OCI-LY3 (cell line): ENCODE data around the gene PPP1R14D.

ENCODE experiments used
- H2AFZ ChIP-seq: fragments of 200-600, 300-600 bp; shearing (Covaris generic); 2 replicates; pipeline ENCODE4 v1.6.0; 2014; ENCODE audit warnings: antibody characterized with exemption, low read depth, low read length
- H3K27ac ChIP-seq: fragments of 200-600, 300-600 bp; sonication (generic); 2 replicates; pipeline ENCODE4 v1.5.1; 2014; ENCODE audit warnings: mild to moderate bottlenecking, low read length, moderate library complexity, mixed read lengths
- H3K27me3 ChIP-seq: fragments of 200-600, 300-600 bp; sonication (generic); 2 replicates; pipeline ENCODE4 v1.6.1; 2014; ENCODE audit warnings: low read depth, low read length, mixed read lengths
- H3K36me3 ChIP-seq: fragments of 200-600, 300-600 bp; sonication (generic); replicated peaks from 2 replicates; pipeline ENCODE3; 2014; ENCODE audit warnings: low read depth, low read length, mixed read lengths
- H3K4me1 ChIP-seq: fragments of 300-600, 200-600 bp; sonication (generic); 2 replicates; pipeline ENCODE4 v1.6.1; 2014; ENCODE audit warnings: low read length, mixed read lengths
- H3K4me2 ChIP-seq: fragments of 200-600, 300-600 bp; sonication (generic); 2 replicates; pipeline ENCODE4 v1.6.1; 2014; ENCODE audit warnings: low read length, mixed read lengths
- H3K4me3 ChIP-seq: fragments of 300-600, 200-600 bp; sonication (generic); 2 replicates; pipeline ENCODE4 v1.5.1; 2014; ENCODE audit warnings: antibody characterized with exemption, mild to moderate bottlenecking, low read length, moderate library complexity
- H3K79me2 ChIP-seq: fragments of 300-600, 200-600 bp; shearing (Covaris generic); 2 replicates; pipeline ENCODE4 v1.6.1; 2014; ENCODE audit warnings: mild to moderate bottlenecking, low read length, mixed read lengths
- H3K9ac ChIP-seq: fragments of 300-600, 200-600 bp; shearing (Covaris generic); 2 replicates; pipeline ENCODE4 v1.6.0; 2014; ENCODE audit warnings: mild to moderate bottlenecking, low read length, moderate library complexity
- H3K9me3 ChIP-seq: fragments of 200-600, 300-600 bp; shearing (Covaris generic); 2 replicates; pipeline ENCODE4 v1.6.1; 2014; ENCODE audit warnings: low read length, mixed read lengths; ENCODE audit not compliant: insufficient read depth
- H4K20me1 ChIP-seq: fragments of 200-600, 300-600 bp; sonication (generic); 2 replicates; pipeline ENCODE4 v1.6.1; 2016; ENCODE audit warnings: low read length, mixed read lengths; ENCODE audit not compliant: insufficient read depth
- EZH2phosphoT487 ChIP-seq: fragments of 200-600 bp; shearing (Covaris generic); IDR thresholded peaks from 2 replicates; pipeline ENCODE4 v1.6.1; 2018; ENCODE audit warnings: antibody characterized with exemption, mixed run types, low read depth
- TF ChIP-seq, protein P1 (sequence below): fragments of 200-600, 300-600 bp; sonication (generic); IDR thresholded peaks from 2 replicates; pipeline ENCODE4 v1.5.1; 2014; ENCODE audit warnings: antibody characterized with exemption, low read length, low read depth

The PPP1R14D gene

DNA sequence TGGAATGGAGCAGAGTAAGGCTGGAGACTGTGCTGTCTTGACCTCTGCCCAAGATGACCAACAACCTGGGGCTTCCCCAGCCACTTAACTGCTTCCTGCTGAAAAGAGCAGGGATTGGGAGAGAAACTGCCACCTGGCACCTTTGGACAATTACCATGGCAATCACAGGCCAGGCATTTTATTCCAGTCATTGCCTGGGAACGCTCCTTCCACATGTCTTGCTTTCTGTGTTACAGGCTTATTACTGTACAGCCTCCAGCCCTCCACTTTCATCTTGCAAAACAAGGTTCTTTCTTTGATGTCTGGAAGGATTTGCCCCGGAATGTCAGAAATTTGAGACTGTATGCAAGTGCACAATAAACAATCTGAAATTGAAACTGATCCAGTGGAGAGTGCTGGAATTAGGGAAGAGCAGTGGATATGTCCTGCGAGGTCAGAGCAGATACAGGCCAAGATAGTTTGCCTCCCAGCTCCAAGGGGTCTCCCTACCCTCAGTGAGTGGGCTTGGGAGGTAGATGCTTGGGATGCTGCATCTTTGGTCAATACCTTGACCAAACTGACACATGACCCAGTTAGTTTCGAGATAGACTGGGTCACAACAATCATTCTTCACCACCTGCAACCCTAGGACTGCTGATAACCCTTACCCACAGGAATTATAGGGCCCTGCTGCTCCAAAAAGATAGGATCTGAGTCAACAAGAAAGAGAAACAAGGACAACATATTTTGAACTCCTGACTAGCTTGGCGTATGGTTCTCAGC, 2.7 kb downstream of the PPP1R14D start:
- H3K9me3 ChIP-seq = no peaks in the 10 kb centered on the region
- TF ChIP-seq EZH2phosphoT487 = no peak
- TF ChIP-seq, protein P1, sequence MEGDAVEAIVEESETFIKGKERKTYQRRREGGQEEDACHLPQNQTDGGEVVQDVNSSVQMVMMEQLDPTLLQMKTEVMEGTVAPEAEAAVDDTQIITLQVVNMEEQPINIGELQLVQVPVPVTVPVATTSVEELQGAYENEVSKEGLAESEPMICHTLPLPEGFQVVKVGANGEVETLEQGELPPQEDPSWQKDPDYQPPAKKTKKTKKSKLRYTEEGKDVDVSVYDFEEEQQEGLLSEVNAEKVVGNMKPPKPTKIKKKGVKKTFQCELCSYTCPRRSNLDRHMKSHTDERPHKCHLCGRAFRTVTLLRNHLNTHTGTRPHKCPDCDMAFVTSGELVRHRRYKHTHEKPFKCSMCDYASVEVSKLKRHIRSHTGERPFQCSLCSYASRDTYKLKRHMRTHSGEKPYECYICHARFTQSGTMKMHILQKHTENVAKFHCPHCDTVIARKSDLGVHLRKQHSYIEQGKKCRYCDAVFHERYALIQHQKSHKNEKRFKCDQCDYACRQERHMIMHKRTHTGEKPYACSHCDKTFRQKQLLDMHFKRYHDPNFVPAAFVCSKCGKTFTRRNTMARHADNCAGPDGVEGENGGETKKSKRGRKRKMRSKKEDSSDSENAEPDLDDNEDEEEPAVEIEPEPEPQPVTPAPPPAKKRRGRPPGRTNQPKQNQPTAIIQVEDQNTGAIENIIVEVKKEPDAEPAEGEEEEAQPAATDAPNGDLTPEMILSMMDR = no peak
- H3K79me2 ChIP-seq = no peaks in the 10 kb centered on the region
- H3K4me2 ChIP-seq = no peak overlapping the region
- no peak overlapping the region for H3K27ac ChIP-seq
- 0 out of 2 replicates have a peak, but pooled peaks cover 5% of the 10 kb centered on the region for H3K27me3 ChIP-seq
- H2AFZ ChIP-seq = no peak overlapping the region
- H4K20me1 ChIP-seq = no peaks in the 10 kb centered on the region
- no peaks in the 10 kb centered on the region for H3K4me1 ChIP-seq
- no peaks in the 10 kb centered on the region for H3K36me3 ChIP-seq
- no peak overlapping the region for H3K9ac ChIP-seq
- H3K4me3 ChIP-seq = no peak overlapping the region

DNA sequence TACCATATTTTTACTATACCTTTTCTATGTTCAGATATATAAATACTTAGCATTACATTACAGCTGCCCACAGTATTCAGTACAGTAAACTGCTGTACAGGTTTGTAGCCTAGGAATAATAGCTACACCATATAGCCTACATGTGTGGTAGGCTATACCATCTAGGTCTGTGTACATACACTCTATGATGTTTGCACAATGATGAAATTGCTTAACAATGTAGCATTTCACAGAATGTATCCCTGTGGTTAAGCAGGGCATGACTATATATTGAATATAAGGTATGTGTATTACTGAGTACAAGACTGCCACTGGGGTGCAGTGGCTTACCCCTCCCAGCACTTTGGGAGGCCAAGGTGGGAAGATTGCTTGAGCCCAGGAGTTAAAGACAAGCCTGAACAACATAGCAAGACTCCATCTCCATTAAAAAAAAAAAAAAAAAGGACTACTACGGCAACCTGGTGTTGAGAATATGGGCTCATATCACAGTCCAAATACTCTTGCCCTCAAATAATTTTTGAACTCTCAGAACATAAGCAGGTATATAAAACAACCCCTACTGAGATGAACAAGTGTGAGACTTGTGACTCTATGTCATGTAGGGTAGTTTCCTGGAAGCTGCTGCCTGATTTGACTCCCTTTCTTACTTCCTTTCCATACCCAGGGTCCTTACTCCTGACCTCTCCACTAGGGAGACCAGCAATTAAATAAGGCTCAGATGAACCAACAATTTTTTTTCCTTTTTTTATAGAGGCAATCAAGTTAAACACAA, 4.8 kb downstream of the PPP1R14D start:
- no peaks in the 10 kb centered on the region for H4K20me1 ChIP-seq
- H3K4me3 ChIP-seq = no peak overlapping the region
- no peak overlapping the region for H3K9ac ChIP-seq
- H2AFZ ChIP-seq = no peak overlapping the region
- H3K79me2 ChIP-seq = no peaks in the 10 kb centered on the region
- no peaks in the 10 kb centered on the region for H3K4me1 ChIP-seq
- H3K27me3 ChIP-seq = 0 out of 2 replicates have a peak, but pooled peaks cover 5% of the 10 kb centered on the region
- no peak overlapping the region for H3K4me2 ChIP-seq
- TF ChIP-seq, protein P1 = no peak
- no peak for TF ChIP-seq EZH2phosphoT487
- no peak overlapping the region for H3K27ac ChIP-seq
- H3K9me3 ChIP-seq = no peaks in the 10 kb centered on the region
- H3K36me3 ChIP-seq = no peaks in the 10 kb centered on the region

GRCh38 chr15:40821195-40821594, 7.3 kb downstream of the PPP1R14D start:
- no peak overlapping the region for H3K27ac ChIP-seq
- no peak overlapping the region for H3K9ac ChIP-seq
- TF ChIP-seq, protein P1 = no peak
- TF ChIP-seq EZH2phosphoT487 = no peak
- no peak overlapping the region for H3K4me3 ChIP-seq
- H3K4me2 ChIP-seq = no peak overlapping the region
- H3K9me3 ChIP-seq = no peaks in the 10 kb centered on the region
- no peaks in the 10 kb centered on the region for H3K36me3 ChIP-seq
- H3K4me1 ChIP-seq = no peaks in the 10 kb centered on the region
- H3K79me2 ChIP-seq = no peaks in the 10 kb centered on the region
- H3K27me3 ChIP-seq = 0 out of 2 replicates have a peak, but pooled peaks cover 3% of the 10 kb centered on the region
- H4K20me1 ChIP-seq = no peaks in the 10 kb centered on the region
- H2AFZ ChIP-seq = no peak overlapping the region

GRCh38 chr15:40819048-40819447, 9.5 kb downstream of the PPP1R14D start:
- Histone ChIP-seq H3K79me2 (no peaks in the 10 kb centered on the region), H3K27me3 (no peaks in the 10 kb centered on the region), H3K4me2 (no peak overlapping the region), H3K9ac (no peak overlapping the region), H3K4me3 (no peak overlapping the region), H4K20me1 (no peaks in the 10 kb centered on the region), H2AFZ (no peak overlapping the region), H3K9me3 (no peaks in the 10 kb centered on the region), H3K36me3 (no peaks in the 10 kb centered on the region), H3K4me1 (no peaks in the 10 kb centered on the region), H3K27ac (no peak overlapping the region)
- TF ChIP-seq, protein P1 = no peak
- TF ChIP-seq EZH2phosphoT487 = no peak
